Upper lobe of left lung (tissue), 6 donors: ENCODE data around the gene TENM4. TPM values are rescaled to one million over a fixed set of nuclear protein-coding genes. Genes with fewer than 3 reads are reported as not detected.

Experiments used
- ATAC-seq, 2 donors: fragments of 200-7000 bp; cut with Tn5 transposase; one replicate each; pipeline ENCODE4 v1.9.1; 2022; ENCODE audit warnings: mild to moderate bottlenecking in 2 of 2, moderate library complexity in 2 of 2; ENCODE audit not compliant: low FRiP score in 2 of 2
- DNase-seq, 2 donors: peaks; one replicate each; pipeline ENCODE4 v3.0.0-alpha.2; 2019 to 2020
- H3K27ac ChIP-seq, 4 donors: fragments of 200-600 bp; sonication (generic); one replicate each; pipeline ENCODE4 v1.5.1; 2016 to 2019
- H3K27me3 ChIP-seq, 4 donors: fragments of 200-600 bp; sonication (generic); one replicate each; pipeline ENCODE4 v1.5.1; 2017 to 2019
- H3K36me3 ChIP-seq, 4 donors: fragments of 200-600 bp; sonication (generic); one replicate each; pipeline ENCODE4 v1.5.1; 2016 to 2019
- H3K4me1 ChIP-seq, 4 donors: fragments of 200-600 bp; sonication (generic); one replicate each; pipeline ENCODE4 v1.5.1; 2018 to 2019
- H3K4me3 ChIP-seq, 4 donors: fragments of 200-600 bp; sonication (generic); one replicate each; pipeline ENCODE4 v1.5.1; 2017 to 2019; ENCODE audit warnings: mild to moderate bottlenecking in 2 of 4, moderate library complexity in 1 of 4
- H3K9me3 ChIP-seq, 4 donors: fragments of 200-600 bp; sonication (generic); one replicate each; pipeline ENCODE4 v1.5.1; 2018 to 2019
- EP300 ChIP-seq, 4 donors: sonication (generic); formaldehyde crosslinking; IDR thresholded peaks; one replicate each; pipeline ENCODE4 v1.5.1; 2017; ENCODE audit warnings: antibody characterized with exemption in 4 of 4, control low read depth in 2 of 4
- POLR2A ChIP-seq, 4 donors: fragments of 450-650 bp; IDR thresholded peaks; one replicate each; pipeline ENCODE4 v1.5.1; 2016 to 2017; ENCODE audit warnings: antibody characterized with exemption in 4 of 4, mild to moderate bottlenecking in 2 of 4
- POLR2AphosphoS5 ChIP-seq, 2 donors: sonication (generic); formaldehyde crosslinking; IDR thresholded peaks; one replicate each; pipeline ENCODE4 v1.5.1; 2017; ENCODE audit warnings: antibody characterized with exemption in 2 of 2
- WGBS, 2 donors: methylation state at CpG; one replicate each; pipeline ENCODE4 v1.1.5; 2017 to 2018; 5-methylcytosine and 5-hydroxymethylcytosine counted together
- total RNA-seq, 6 donors: library from RNA; depleted of rRNA in 4 of 6; stranded (reverse); fragments of >200 nt in 4 of 6; gene quantifications; one replicate each; pipeline versions ENCODE4 v1.1.0 to v1.2.1, GENCODE V29; 2016 to 2021
- TF ChIP-seq, protein P1 (sequence below), 6 experiments: fragments of 450-650 bp in 4 of 6; fragments of 200-600 bp in 2 of 6; sonication (generic) in 2 of 6; IDR thresholded peaks; one replicate each; pipeline ENCODE4 v1.5.1; 2016 to 2019; ENCODE audit warnings: antibody characterized with exemption in 6 of 6
- donor health status: DM: no; HTN: no; CAD: no; lungs with moderate emphysema.
- donor health status: DM: no; HTN: yes; CAD: no; lungs with severe emphysema.

TENM4 gene
- total RNA-seq, 6 donors from 2014 or later = 0.11 to 20.0 (median 3.7) TPM

GRCh38 chr11:78722786-78723185, 718.0 kb downstream of the TENM4 start:
- Histone ChIP-seq H3K4me1 (no peaks in the 10 kb centered on the region), H3K36me3 (no peaks in the 10 kb centered on the region), H3K4me3 (no peak overlapping the region), H3K27me3 (no peaks in the 10 kb centered on the region), H3K27ac (no peak overlapping the region), H3K9me3 (no peaks in the 10 kb centered on the region)
- ATAC-seq = no peak
- 98 to 99% methylated on average over 2 to 5 of the region's 5 CpGs for WGBS, 2 donors
- TF ChIP-seq POLR2A (IDR thresholded peaks at IDR 0.05) (no peak), EP300 (IDR thresholded peaks at IDR 0.05) (no peak), POLR2AphosphoS5 (IDR thresholded peaks at IDR 0.05) (no peak)
- TF ChIP-seq, protein P1, sequence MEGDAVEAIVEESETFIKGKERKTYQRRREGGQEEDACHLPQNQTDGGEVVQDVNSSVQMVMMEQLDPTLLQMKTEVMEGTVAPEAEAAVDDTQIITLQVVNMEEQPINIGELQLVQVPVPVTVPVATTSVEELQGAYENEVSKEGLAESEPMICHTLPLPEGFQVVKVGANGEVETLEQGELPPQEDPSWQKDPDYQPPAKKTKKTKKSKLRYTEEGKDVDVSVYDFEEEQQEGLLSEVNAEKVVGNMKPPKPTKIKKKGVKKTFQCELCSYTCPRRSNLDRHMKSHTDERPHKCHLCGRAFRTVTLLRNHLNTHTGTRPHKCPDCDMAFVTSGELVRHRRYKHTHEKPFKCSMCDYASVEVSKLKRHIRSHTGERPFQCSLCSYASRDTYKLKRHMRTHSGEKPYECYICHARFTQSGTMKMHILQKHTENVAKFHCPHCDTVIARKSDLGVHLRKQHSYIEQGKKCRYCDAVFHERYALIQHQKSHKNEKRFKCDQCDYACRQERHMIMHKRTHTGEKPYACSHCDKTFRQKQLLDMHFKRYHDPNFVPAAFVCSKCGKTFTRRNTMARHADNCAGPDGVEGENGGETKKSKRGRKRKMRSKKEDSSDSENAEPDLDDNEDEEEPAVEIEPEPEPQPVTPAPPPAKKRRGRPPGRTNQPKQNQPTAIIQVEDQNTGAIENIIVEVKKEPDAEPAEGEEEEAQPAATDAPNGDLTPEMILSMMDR (IDR thresholded peaks at IDR 0.05) = no peak
- DNase-seq = peak in 1 of 2 donors; percentile 10

DNA sequence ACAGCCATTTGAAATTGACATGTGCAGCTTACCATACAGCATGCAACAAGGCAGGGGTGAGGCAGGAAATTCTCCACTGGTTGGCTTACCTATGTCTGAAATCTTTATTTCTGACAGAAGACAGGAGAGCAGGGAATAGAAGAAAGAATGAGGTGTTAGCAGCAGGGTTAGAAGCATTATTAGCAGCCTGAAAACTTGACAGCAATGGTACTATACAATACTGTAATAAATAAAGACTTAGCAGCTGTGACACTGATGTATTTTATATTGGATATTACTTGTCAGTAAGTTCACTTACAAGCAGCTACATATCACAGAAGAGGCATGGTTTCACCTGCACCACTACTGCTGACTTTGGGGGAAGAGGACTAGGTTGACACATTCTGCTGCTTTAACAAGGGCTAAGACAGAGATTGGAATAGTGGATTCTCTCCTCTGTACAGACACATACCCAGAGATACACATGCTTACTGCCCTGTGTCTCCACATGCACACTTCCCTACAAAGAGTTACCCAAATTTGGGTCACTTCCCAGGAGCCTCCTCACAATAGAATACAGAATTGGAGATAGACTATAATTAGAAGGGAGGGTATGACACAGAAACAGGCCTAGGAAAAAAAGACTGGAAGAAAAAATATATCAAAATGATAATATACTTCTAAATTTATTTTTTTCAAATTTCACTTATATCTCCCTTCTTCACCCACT, 720.4 kb downstream of the TENM4 start:
- TF ChIP-seq POLR2AphosphoS5 (IDR thresholded peaks at IDR 0.05) (no peak), EP300 (IDR thresholded peaks at IDR 0.05) (no peak), POLR2A (IDR thresholded peaks at IDR 0.05) (no peak)
- TF ChIP-seq, protein P1 (IDR thresholded peaks at IDR 0.05) = no peak
- Histone ChIP-seq H3K36me3 (no peaks in the 10 kb centered on the region), H3K27me3 (no peaks in the 10 kb centered on the region), H3K9me3 (no peaks in the 10 kb centered on the region), H3K4me1 (no peaks in the 10 kb centered on the region), H3K4me3 (no peak overlapping the region), H3K27ac (no peak overlapping the region)
- ATAC-seq (no peak), DNase-seq (no peak)

GRCh38 chr11:78717041-78717440, 723.8 kb downstream of the TENM4 start:
- H3K27ac ChIP-seq = no peak overlapping the region
- no peaks in the 10 kb centered on the region for H3K9me3 ChIP-seq
- no peaks in the 10 kb centered on the region for H3K36me3 ChIP-seq
- TF ChIP-seq, protein P1 (IDR thresholded peaks at IDR 0.05) = no peak
- TF ChIP-seq EP300 (IDR thresholded peaks at IDR 0.05) (no peak), POLR2AphosphoS5 (IDR thresholded peaks at IDR 0.05) (no peak), POLR2A (IDR thresholded peaks at IDR 0.05) (no peak)
- DNase-seq (no peak), ATAC-seq (no peak)
- no peak overlapping the region for H3K4me3 ChIP-seq
- no peaks in the 10 kb centered on the region for H3K4me1 ChIP-seq
- H3K27me3 ChIP-seq = no peaks in the 10 kb centered on the region

- DNase-seq = peak in 1 of 2 donors; percentile 45
- Histone ChIP-seq H3K36me3 (no peaks in the 10 kb centered on the region), H3K27ac (no peak overlapping the region), H3K4me1 (no peaks in the 10 kb centered on the region), H3K9me3 (no peaks in the 10 kb centered on the region), H3K27me3 (no peaks in the 10 kb centered on the region), H3K4me3 (no peak overlapping the region)
- ATAC-seq = peak; percentile 39 to 44
- WGBS, 2 donors = 45 to 46% methylated on average over 8 of the region's 8 CpGs
- TF ChIP-seq, protein P1 (IDR thresholded peaks at IDR 0.05) = peak in 5 of 6 experiments; percentile 18 to 55 (median 47)
- TF ChIP-seq POLR2A (IDR thresholded peaks at IDR 0.05) = no peak
Measured at GRCh38 chr11:78715639-78716311, 725.1 kb downstream of the TENM4 start.

GRCh38 chr11:78714539-78714938, 726.3 kb downstream of the TENM4 start:
- Histone ChIP-seq H3K4me1 (no peaks in the 10 kb centered on the region), H3K27me3 (no peaks in the 10 kb centered on the region), H3K36me3 (no peaks in the 10 kb centered on the region), H3K4me3 (no peak overlapping the region), H3K9me3 (no peaks in the 10 kb centered on the region), H3K27ac (no peak overlapping the region)
- WGBS, 2 donors = 67 to 72% methylated on average over 3 of the region's 3 CpGs
- TF ChIP-seq EP300 (IDR thresholded peaks at IDR 0.05) = no peak
- no peak for ATAC-seq
- no peak for DNase-seq
